Adrenal gland (tissue), 5 donors: Measurements from ENCODE around the gene TSPAN9.

Experiments
- POLR2A ChIP-seq, 2 donors: fragments of 450-650 bp; IDR thresholded peaks; one replicate each; pipeline ENCODE4 v1.6.1; 2017; ENCODE audit warnings: antibody characterized with exemption in 2 of 2, mild to moderate bottlenecking in 2 of 2, moderate library complexity in 1 of 2
- TF ChIP-seq, protein P1 (sequence below), 6 experiments: fragments of 450-650 bp in 4 of 6; fragments of 200-600 bp in 2 of 6; sonication (generic) in 1 of 6; IDR thresholded peaks; 1 replicate in 5 of 6; 2 replicates in 1 of 6; pipeline versions ENCODE4 v1.5.1 to v1.8.0; 2016 to 2021; ENCODE audit warnings: antibody characterized with exemption in 6 of 6, mild to moderate bottlenecking in 2 of 6, moderate library complexity in 1 of 6
- donor health status: DM: no; HTN: no; CAD: no.

DNA sequence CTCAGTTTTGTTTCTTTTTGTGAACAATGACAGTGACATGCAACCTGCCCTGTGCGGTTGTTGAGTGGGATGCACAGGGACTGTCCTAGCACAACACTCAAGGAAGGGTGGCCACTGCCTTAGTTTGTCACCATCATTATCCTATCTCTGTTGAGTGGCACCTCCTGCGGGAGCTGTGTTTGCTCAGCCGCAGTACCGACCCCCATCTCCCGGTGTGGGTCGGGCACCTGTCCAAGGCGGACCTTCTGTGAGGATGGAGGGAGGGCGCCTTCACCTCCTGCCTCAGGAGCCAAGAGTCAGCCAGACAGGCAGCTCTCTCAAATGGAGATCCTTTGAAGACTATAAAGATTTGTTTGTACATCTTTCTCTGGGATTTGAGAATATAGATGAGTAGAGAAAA, 142.1 kb downstream of the TSPAN9 start:
- TF ChIP-seq, protein P1, sequence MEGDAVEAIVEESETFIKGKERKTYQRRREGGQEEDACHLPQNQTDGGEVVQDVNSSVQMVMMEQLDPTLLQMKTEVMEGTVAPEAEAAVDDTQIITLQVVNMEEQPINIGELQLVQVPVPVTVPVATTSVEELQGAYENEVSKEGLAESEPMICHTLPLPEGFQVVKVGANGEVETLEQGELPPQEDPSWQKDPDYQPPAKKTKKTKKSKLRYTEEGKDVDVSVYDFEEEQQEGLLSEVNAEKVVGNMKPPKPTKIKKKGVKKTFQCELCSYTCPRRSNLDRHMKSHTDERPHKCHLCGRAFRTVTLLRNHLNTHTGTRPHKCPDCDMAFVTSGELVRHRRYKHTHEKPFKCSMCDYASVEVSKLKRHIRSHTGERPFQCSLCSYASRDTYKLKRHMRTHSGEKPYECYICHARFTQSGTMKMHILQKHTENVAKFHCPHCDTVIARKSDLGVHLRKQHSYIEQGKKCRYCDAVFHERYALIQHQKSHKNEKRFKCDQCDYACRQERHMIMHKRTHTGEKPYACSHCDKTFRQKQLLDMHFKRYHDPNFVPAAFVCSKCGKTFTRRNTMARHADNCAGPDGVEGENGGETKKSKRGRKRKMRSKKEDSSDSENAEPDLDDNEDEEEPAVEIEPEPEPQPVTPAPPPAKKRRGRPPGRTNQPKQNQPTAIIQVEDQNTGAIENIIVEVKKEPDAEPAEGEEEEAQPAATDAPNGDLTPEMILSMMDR (IDR thresholded peaks at IDR 0.05), result no peak
- TF ChIP-seq POLR2A (IDR thresholded peaks at IDR 0.05), result no peak
